Prostate gland (tissue), 2 donors: ENCODE measurements around the gene TMC5. TPM values are rescaled to one million over a fixed set of nuclear protein-coding genes. Genes with fewer than 3 reads are reported as not detected.
A peak's percentile ranks its signal among the peaks of the same experiment; 100 is the strongest.
"Not testable (repeated sequence)": the region's sequence is repeated elsewhere in the genome, so short reads cannot be mapped to it uniquely, and the experiment has no call there.

Experiments used
- DNase-seq: peaks from one replicate; pipeline ENCODE4 v3.0.0-alpha.2; 2019; ENCODE audit warnings: low spot score
- H3K27ac ChIP-seq, 2 donors: fragments of 200-600 bp; sonication (generic); 2 replicates each; pipeline ENCODE4 v1.5.1; 2017 to 2019
- H3K27me3 ChIP-seq: fragments of 200-600 bp; sonication (generic); replicated peaks from 2 replicates; pipeline ENCODE4 v1.5.1; 2019; ENCODE audit not compliant: insufficient read depth
- H3K36me3 ChIP-seq, 2 donors: fragments of 200-600 bp; sonication (generic); 1 replicate in 1 of 2; 2 replicates in 1 of 2; pipeline versions ENCODE4 v1.5.1 to v1.8.1; 2017 to 2019
- H3K4me1 ChIP-seq: fragments of 200-600 bp; sonication (generic); replicated peaks from 2 replicates; pipeline ENCODE4 v1.5.1; 2019
- H3K4me3 ChIP-seq, 2 donors: fragments of 200-600 bp; sonication (generic); 2 replicates each; pipeline ENCODE4 v1.5.1; 2017 to 2019
- H3K9me3 ChIP-seq: fragments of 200-600 bp; sonication (generic); 2 replicates; pipeline ENCODE4 v1.5.1; 2017
- CTCF ChIP-seq, 4 experiments: fragments of 200-600 bp in 2 of 4; fragments of 450-650 bp in 2 of 4; sonication (generic) in 2 of 4; IDR thresholded peaks; 1 replicate in 3 of 4; 2 replicates in 1 of 4; pipeline ENCODE4 v1.5.1; 2016 to 2019; ENCODE audit warnings: antibody characterized with exemption in 4 of 4, mild to moderate bottlenecking in 2 of 4, moderate library complexity in 2 of 4
- POLR2A ChIP-seq: fragments of 450-650 bp; IDR thresholded peaks from one replicate; pipeline ENCODE4 v1.6.1; 2016; ENCODE audit warnings: antibody characterized with exemption, mild to moderate bottlenecking
- POLR2AphosphoS5 ChIP-seq: sonication (generic); formaldehyde crosslinking; IDR thresholded peaks from one replicate; pipeline ENCODE4 v1.6.1; 2017; ENCODE audit warnings: antibody characterized with exemption
- WGBS: methylation state at CpG from one replicate; pipeline ENCODE4 v1.1.5; 2018; 5-methylcytosine and 5-hydroxymethylcytosine counted together
- intact Hi-C: fragments of 100-400 bp; cut with DNase I; formaldehyde crosslinking; loops from one replicate; pipeline ENCODE4 v1.14.2; 2022
- total RNA-seq, 2 donors: library from RNA; depleted of rRNA; stranded (reverse); fragments of >200 nt; gene quantifications; one replicate each; pipeline ENCODE4 v1.1.0, GENCODE V29; 2016

TMC5 gene
- total RNA-seq, 2 donors from 2014 or later, result 24.5 to 54.8 TPM

GRCh38 chr16:19411298-19411697 lies 6.4 kb upstream of the TMC5 start:
- Histone ChIP-seq H3K36me3 (no peaks in the 10 kb centered on the region), H3K9me3 (no peaks in the 10 kb centered on the region), H3K27ac (peak overlapping the region; percentile 73 to 78), H3K27me3 (no peaks in the 10 kb centered on the region), H3K4me1 (peaks cover 3% of the 10 kb centered on the region), H3K4me3 (peak overlapping the region; percentile 48 to 63)
- WGBS, result 71% methylated on average over 3 of the region's 3 CpGs
- TF ChIP-seq POLR2AphosphoS5, result no peak
- no peak for TF ChIP-seq POLR2A
- DNase-seq, result no peak
- intact Hi-C loops, result no loop called here

GRCh38 chr16:19412055-19412454 lies 5.6 kb upstream of the TMC5 start:
- intact Hi-C loops, H3K27me3 ChIP-seq: not testable (repeated sequence)
- WGBS, result 96% methylated on average over 7 of the region's 7 CpGs

GRCh38 chr16:19415461-19415860 lies 2.2 kb upstream of the TMC5 start:
- Histone ChIP-seq H3K9me3 (no peaks in the 10 kb centered on the region), H3K27ac (peak overlapping the region in 1 of 2 donors; percentile 61), H3K27me3 (no peaks in the 10 kb centered on the region), H3K36me3 (no peaks in the 10 kb centered on the region), H3K4me3 (no peak overlapping the region), H3K4me1 (peaks cover 3% of the 10 kb centered on the region)
- WGBS, result 20% methylated on average over 5 of the region's 5 CpGs
- no peak for TF ChIP-seq POLR2A
- no peak for TF ChIP-seq POLR2AphosphoS5
- TF ChIP-seq CTCF (IDR thresholded peaks at IDR 0.05), result no peak
- DNase-seq, result no peak
- intact Hi-C loops, result no loop called here

More at GRCh38 chr16:19412055-19412454, 5.6 kb upstream of the TMC5 start:
- not testable (repeated sequence) for H3K9me3 ChIP-seq, H3K4me3 ChIP-seq, H3K36me3 ChIP-seq, H3K4me1 ChIP-seq, DNase-seq
- peak overlapping the region in 1 of 2 donors; percentile 78 for H3K27ac ChIP-seq

GRCh38 chr16:19415918-19416317 lies 1.8 kb upstream of the TMC5 start:
- H3K9me3 ChIP-seq, result no peaks in the 10 kb centered on the region
- TF ChIP-seq POLR2A, result no peak
- TF ChIP-seq CTCF (IDR thresholded peaks at IDR 0.05), result no peak
- no peak for TF ChIP-seq POLR2AphosphoS5
- peak overlapping the region in 1 of 2 donors; percentile 61 for H3K27ac ChIP-seq
- DNase-seq, result no peak
- H3K4me3 ChIP-seq, result no peak overlapping the region
- WGBS, result 60% methylated on average over 2 of the region's 2 CpGs
- H3K36me3 ChIP-seq, result no peaks in the 10 kb centered on the region
- H3K4me1 ChIP-seq, result peaks cover 3% of the 10 kb centered on the region
- intact Hi-C loops, result no loop called here
- no peaks in the 10 kb centered on the region for H3K27me3 ChIP-seq

GRCh38 chr16:19418200-19418599 lies 517 bp downstream of the TMC5 start:
- Histone ChIP-seq H3K27ac (peak overlapping the region; percentile 26 to 48), H3K4me3 (no peak overlapping the region)

More at GRCh38 chr16:19418200-19418599, 517 bp downstream of the TMC5 start:
- Histone ChIP-seq H3K9me3 (no peaks in the 10 kb centered on the region), H3K36me3 (no peaks in the 10 kb centered on the region), H3K27me3 (no peaks in the 10 kb centered on the region), H3K4me1 (peaks cover 3% of the 10 kb centered on the region)
- DNase-seq, result no peak
- intact Hi-C loops, result no loop called here
- WGBS, result 89% methylated on average over 4 of the region's 4 CpGs
- TF ChIP-seq CTCF (IDR thresholded peaks at IDR 0.05) (no peak), POLR2A (no peak), POLR2AphosphoS5 (no peak)
